ENCODE data around the gene MYL7.

GRCh38 chr7:44094365-44094764 is 46.8 kb downstream of the MYL7 start:
- TF ChIP-seq, protein P1, sequence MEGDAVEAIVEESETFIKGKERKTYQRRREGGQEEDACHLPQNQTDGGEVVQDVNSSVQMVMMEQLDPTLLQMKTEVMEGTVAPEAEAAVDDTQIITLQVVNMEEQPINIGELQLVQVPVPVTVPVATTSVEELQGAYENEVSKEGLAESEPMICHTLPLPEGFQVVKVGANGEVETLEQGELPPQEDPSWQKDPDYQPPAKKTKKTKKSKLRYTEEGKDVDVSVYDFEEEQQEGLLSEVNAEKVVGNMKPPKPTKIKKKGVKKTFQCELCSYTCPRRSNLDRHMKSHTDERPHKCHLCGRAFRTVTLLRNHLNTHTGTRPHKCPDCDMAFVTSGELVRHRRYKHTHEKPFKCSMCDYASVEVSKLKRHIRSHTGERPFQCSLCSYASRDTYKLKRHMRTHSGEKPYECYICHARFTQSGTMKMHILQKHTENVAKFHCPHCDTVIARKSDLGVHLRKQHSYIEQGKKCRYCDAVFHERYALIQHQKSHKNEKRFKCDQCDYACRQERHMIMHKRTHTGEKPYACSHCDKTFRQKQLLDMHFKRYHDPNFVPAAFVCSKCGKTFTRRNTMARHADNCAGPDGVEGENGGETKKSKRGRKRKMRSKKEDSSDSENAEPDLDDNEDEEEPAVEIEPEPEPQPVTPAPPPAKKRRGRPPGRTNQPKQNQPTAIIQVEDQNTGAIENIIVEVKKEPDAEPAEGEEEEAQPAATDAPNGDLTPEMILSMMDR (IDR thresholded peaks at IDR 0.05; ENCODE audit: insufficient read depth, low read length, poor library complexity, severe bottlenecking) = no peak
- no peak for TF ChIP-seq EZH2phosphoT487 (conservative IDR thresholded peaks at IDR 0.05; ENCODE audit: low read length)
